Liver (tissue), 9 donors: Measurements from ENCODE around the gene PLXNA2. TPM values are rescaled to one million over a fixed set of nuclear protein-coding genes. Genes with fewer than 3 reads are reported as not detected.

Experiments
- DNase-seq: peaks from one replicate; pipeline ENCODE4 v3.0.0-alpha.2; 2017; ENCODE audit warnings: low spot score
- H3K27ac ChIP-seq, 2 donors: one replicate each; pipeline ENCODE4 v1.7.0; 2013; ENCODE audit warnings: inconsistent platforms in 2 of 2, low read length in 2 of 2, control low read depth in 1 of 2, low read depth in 1 of 2, mild to moderate bottlenecking in 1 of 2
- H3K27me3 ChIP-seq, 4 donors: one replicate each; pipeline versions ENCODE4 v1.6.1 to v1.7.0; 2013; ENCODE audit warnings: low read length in 3 of 4, inconsistent platforms in 1 of 4, mild to moderate bottlenecking in 1 of 4, moderate library complexity in 1 of 4; ENCODE audit not compliant: control insufficient read depth in 4 of 4, insufficient read depth in 4 of 4
- H3K36me3 ChIP-seq, 4 donors: one replicate each; pipeline versions ENCODE4 v1.6.1 to v1.7.0; 2013; ENCODE audit warnings: low read length in 3 of 4, mild to moderate bottlenecking in 3 of 4, low read depth in 1 of 4, moderate library complexity in 1 of 4; ENCODE audit not compliant: control insufficient read depth in 4 of 4, insufficient read depth in 3 of 4
- H3K4me1 ChIP-seq, 4 donors: one replicate each; pipeline versions ENCODE4 v1.6.1 to v1.7.0; 2013; ENCODE audit warnings: low read length in 3 of 4, mild to moderate bottlenecking in 3 of 4, moderate library complexity in 1 of 4; ENCODE audit not compliant: control insufficient read depth in 4 of 4, insufficient read depth in 4 of 4
- H3K4me3 ChIP-seq, 3 donors: one replicate each; pipeline versions ENCODE4 v1.6.1 to v1.7.0; 2013; ENCODE audit warnings: low read length in 3 of 3, control low read depth in 1 of 3, low read depth in 1 of 3, mild to moderate bottlenecking in 1 of 3
- H3K9ac ChIP-seq, 2 donors: one replicate each; pipeline ENCODE4 v1.7.0; 2013; ENCODE audit warnings: low read length in 2 of 2, mild to moderate bottlenecking in 2 of 2, moderate library complexity in 2 of 2, control low read depth in 1 of 2, low read depth in 1 of 2
- H3K9me3 ChIP-seq, 4 donors: one replicate each; pipeline versions ENCODE4 v1.6.1 to v1.7.0; 2013; ENCODE audit warnings: low read length in 3 of 4; ENCODE audit not compliant: control insufficient read depth in 4 of 4
- ATF3 ChIP-seq: IDR thresholded peaks from 2 replicates; pipeline ENCODE4 v1.6.1; 2016; ENCODE audit warnings: antibody characterized with exemption
- CTCF ChIP-seq: fragments of 150-350 bp; IDR thresholded peaks from 2 replicates; pipeline ENCODE4 v1.5.1; 2017; ENCODE audit warnings: improper control_type of control experiment, low read depth, low read length; ENCODE audit not compliant: missing input control
- FOXA1 ChIP-seq: IDR thresholded peaks from 2 replicates; pipeline ENCODE4 v1.6.1; 2016; ENCODE audit warnings: antibody characterized with exemption
- FOXA2 ChIP-seq: IDR thresholded peaks from 2 replicates; pipeline ENCODE4 v1.6.1; 2016; ENCODE audit warnings: antibody characterized with exemption
- HNF4G ChIP-seq: IDR thresholded peaks from 2 replicates; pipeline ENCODE4 v1.6.1; 2016; ENCODE audit warnings: antibody characterized with exemption
- JUND ChIP-seq, 2 donors: IDR thresholded peaks; 2 replicates each; pipeline ENCODE4 v1.6.1; 2016; ENCODE audit warnings: antibody characterized with exemption in 2 of 2
- MAX ChIP-seq: IDR thresholded peaks from 2 replicates; pipeline ENCODE4 v1.6.1; 2016; ENCODE audit warnings: antibody characterized with exemption
- REST ChIP-seq: IDR thresholded peaks from 2 replicates; pipeline ENCODE4 v1.6.1; 2016; ENCODE audit warnings: antibody characterized with exemption, mild to moderate bottlenecking
- RXRA ChIP-seq, 2 donors: IDR thresholded peaks; 2 replicates each; pipeline ENCODE4 v1.6.1; 2017 to 2018; ENCODE audit warnings: antibody characterized with exemption in 2 of 2, mild to moderate bottlenecking in 1 of 2
- SP1 ChIP-seq: IDR thresholded peaks from 2 replicates; pipeline ENCODE4 v1.6.1; 2018; ENCODE audit warnings: antibody characterized with exemption, mild to moderate bottlenecking
- TAF1 ChIP-seq: conservative IDR thresholded peaks from 2 replicates; pipeline ENCODE4 v1.6.1; 2016; ENCODE audit warnings: antibody characterized with exemption, mild to moderate bottlenecking
- YY1 ChIP-seq: IDR thresholded peaks from 2 replicates; pipeline ENCODE4 v1.6.1; 2016; ENCODE audit warnings: antibody characterized with exemption, mild to moderate bottlenecking
- ZBTB33 ChIP-seq: IDR thresholded peaks from 2 replicates; pipeline ENCODE4 v1.6.1; 2016; ENCODE audit warnings: antibody characterized with exemption
- WGBS: extraction: QIAGEN DNeasy Blood & Tissue Kit; methylation state at CpG from one replicate; pipeline ENCODE4 v1.1.7; 2013; 5-methylcytosine and 5-hydroxymethylcytosine counted together
- polyA plus RNA-seq, 2 donors: library from polyadenylated mRNA; stranded (reverse) in 1 of 2; unstranded in 1 of 2; fragments of 200-250 nt in 1 of 2; fragments of >200 nt in 1 of 2; fragmentation: Nextera tagmentation in 1 of 2; extraction: Ambion mirVana in 1 of 2; gene quantifications; one replicate each; pipeline versions ENCODE4 v1.2.1 to v1.2.3, GENCODE V29; 2013 to 2015
- total RNA-seq, 2 donors: library from RNA; depleted of rRNA; stranded (reverse); fragments of >200 nt; gene quantifications; one replicate each; pipeline ENCODE4 v1.2.3, GENCODE V29; 2014
- donor health status: healthy.
- donor health status: healthy.
- donor health status: healthy.
- donor health status: healthy.
- donor health status: healthy.

The PLXNA2 gene
- total and polyA plus RNA-seq, 4 donors, result 1.8 to 9.2 (median 2.8) TPM

GRCh38 chr1:207998691-207999090 is 245.5 kb downstream of the PLXNA2 start:
- DNase-seq, result peak; percentile 17
- H3K9me3 ChIP-seq, result no peaks in the 10 kb centered on the region
- WGBS, result 97% methylated on average over 2 of the region's 2 CpGs

More at GRCh38 chr1:207998691-207999090, 245.5 kb downstream of the PLXNA2 start:
- Histone ChIP-seq H3K9ac (no peak overlapping the region), H3K36me3 (no peaks in the 10 kb centered on the region), H3K27me3 (no peaks in the 10 kb centered on the region), H3K4me1 (peaks cover 0 to 3% (median 0%) of the 10 kb centered on the region in 4 donors), H3K4me3 (no peak overlapping the region), H3K27ac (no peak overlapping the region)
- no peak for TF ChIP-seq ZBTB33
- no peak for TF ChIP-seq YY1
- TF ChIP-seq FOXA1, result no peak
- TF ChIP-seq ATF3, result no peak
- TF ChIP-seq MAX, result no peak
- no peak for TF ChIP-seq SP1
- TF ChIP-seq HNF4G, result no peak
- TF ChIP-seq FOXA2, result no peak
- no peak for TF ChIP-seq JUND (IDR thresholded peaks at IDR 0.05)
- no peak for TF ChIP-seq RXRA (IDR thresholded peaks at IDR 0.05)
- TF ChIP-seq CTCF, result no peak
- TF ChIP-seq TAF1, result no peak
- no peak for TF ChIP-seq REST
